GM21529 (cell line): ENCODE measurements around the gene CMTM1.
A peak's percentile ranks its signal among the peaks of the same experiment; 100 is the strongest.
"Not testable (repeated sequence)": the region's sequence is repeated elsewhere in the genome, so short reads cannot be mapped to it uniquely, and the experiment has no call there.

Experiments
- ATAC-seq: cut with Tn5 transposase; IDR thresholded peaks from one replicate; pipeline ENCODE4 v1.9.1; 2021; ENCODE audit not compliant: unreplicated experiment

Gene CMTM1

GRCh38 chr16:66588981-66589713 lies 22.9 kb downstream of the CMTM1 start:
- peak; percentile 83 for ATAC-seq

GRCh38 chr16:66590322-66590721 lies 24.1 kb downstream of the CMTM1 start:
- no peak for ATAC-seq

- no peak for ATAC-seq
These were observed 24.8 kb downstream of the CMTM1 start for GRCh38 chr16:66591018-66591417.

GRCh38 chr16:66592241-66592640 lies 26.0 kb downstream of the CMTM1 start:
- no peak for ATAC-seq

- no peak for ATAC-seq
These were observed 26.6 kb downstream of the CMTM1 start for GRCh38 chr16:66592814-66593213.

GRCh38 chr16:66594739-66595138 lies 28.5 kb downstream of the CMTM1 start:
- peak; percentile 68 for ATAC-seq

GRCh38 chr16:66596559-66596958 lies 30.3 kb downstream of the CMTM1 start:
- not testable (repeated sequence) for ATAC-seq

- no peak for ATAC-seq
These were observed 31.0 kb downstream of the CMTM1 start for GRCh38 chr16:66596986-66597848.

- no peak for ATAC-seq
These were observed 31.9 kb downstream of the CMTM1 start for GRCh38 chr16:66598111-66598510.

- no peak for ATAC-seq
These were observed 33.5 kb downstream of the CMTM1 start for GRCh38 chr16:66599726-66600125.

- no peak for ATAC-seq
These were observed 34.2 kb downstream of the CMTM1 start for GRCh38 chr16:66600477-66600876.

GRCh38 chr16:66601471-66601870 lies 35.2 kb downstream of the CMTM1 start:
- no peak for ATAC-seq

GRCh38 chr16:66603537-66604375 lies 37.5 kb downstream of the CMTM1 start:
- no peak for ATAC-seq

- ATAC-seq = peak; percentile 48
These were observed 38.3 kb downstream of the CMTM1 start, which contains the start of gene CMTM3 for GRCh38 chr16:66604376-66605176. Gene CMTM3, plus strand, starts transcription at chr16:66604704. Its CDS starts 102 bp downstream, at chr16:66604806.

GRCh38 chr16:66605177-66605978 lies 39.1 kb downstream of the CMTM1 start:
- ATAC-seq = peak; percentile 9

- peak; percentile 47 for ATAC-seq
These were observed 39.9 kb downstream of the CMTM1 start for GRCh38 chr16:66605979-66606751.

- ATAC-seq = peak; percentile 35
These were observed 42.3 kb downstream of the CMTM1 start for GRCh38 chr16:66608241-66609138.

GRCh38 chr16:66609139-66609510 lies 42.9 kb downstream of the CMTM1 start:
- no peak for ATAC-seq
